ENCODE data around the gene ETAA1. TPM values are rescaled to one million over a fixed set of nuclear protein-coding genes. Genes with fewer than 3 reads are reported as not detected.

The ETAA1 gene
- total and polyA plus RNA-seq, 2 of the 13 experiments (the other 11 are each of a cell fraction or from before 2014, with no cell fraction given), result 9.1 to 16.2 TPM

DNA sequence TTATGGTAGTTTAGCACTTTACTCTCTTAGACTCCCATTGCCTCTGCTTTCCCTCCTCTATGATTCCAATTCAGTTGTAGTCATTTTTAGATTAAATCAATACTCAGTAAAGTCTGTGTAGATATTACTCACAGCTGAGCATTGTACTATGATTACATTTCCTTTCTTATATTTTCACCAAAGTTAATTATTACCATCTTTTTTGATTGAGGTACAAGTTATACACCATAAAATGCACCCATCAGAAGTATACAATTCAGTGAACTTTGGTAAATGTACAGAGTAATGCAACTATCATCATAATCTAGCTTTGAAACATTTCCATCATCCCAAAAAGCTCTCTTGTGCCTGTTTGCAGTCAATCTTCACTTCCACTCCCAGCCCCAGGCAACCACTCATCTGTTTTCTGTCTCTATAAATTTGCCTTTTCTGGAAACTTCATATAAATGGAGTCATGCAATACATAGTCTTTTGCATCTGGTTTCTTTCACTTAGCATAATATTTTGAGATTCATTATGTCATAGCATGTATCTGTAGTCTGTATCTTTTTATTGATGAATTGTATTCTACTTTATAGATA is 30.2 kb upstream of the ETAA1 start (continued):
- TF ChIP-seq NAIF1 (CRISPR knock-in tag; IDR thresholded peaks at IDR 0.05; ENCODE audit: borderline replicate concordance) (no peak), ZNF234 (CRISPR knock-in tag; conservative IDR thresholded peaks at IDR 0.05) (no peak), PAWR (CRISPR knock-in tag; IDR thresholded peaks at IDR 0.05; ENCODE audit: borderline replicate concordance) (no peak)
- TF ChIP-seq, protein P1, sequence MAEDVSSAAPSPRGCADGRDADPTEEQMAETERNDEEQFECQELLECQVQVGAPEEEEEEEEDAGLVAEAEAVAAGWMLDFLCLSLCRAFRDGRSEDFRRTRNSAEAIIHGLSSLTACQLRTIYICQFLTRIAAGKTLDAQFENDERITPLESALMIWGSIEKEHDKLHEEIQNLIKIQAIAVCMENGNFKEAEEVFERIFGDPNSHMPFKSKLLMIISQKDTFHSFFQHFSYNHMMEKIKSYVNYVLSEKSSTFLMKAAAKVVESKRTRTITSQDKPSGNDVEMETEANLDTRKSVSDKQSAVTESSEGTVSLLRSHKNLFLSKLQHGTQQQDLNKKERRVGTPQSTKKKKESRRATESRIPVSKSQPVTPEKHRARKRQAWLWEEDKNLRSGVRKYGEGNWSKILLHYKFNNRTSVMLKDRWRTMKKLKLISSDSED (CRISPR knock-in tag; IDR thresholded peaks at IDR 0.05), result no peak

DNA sequence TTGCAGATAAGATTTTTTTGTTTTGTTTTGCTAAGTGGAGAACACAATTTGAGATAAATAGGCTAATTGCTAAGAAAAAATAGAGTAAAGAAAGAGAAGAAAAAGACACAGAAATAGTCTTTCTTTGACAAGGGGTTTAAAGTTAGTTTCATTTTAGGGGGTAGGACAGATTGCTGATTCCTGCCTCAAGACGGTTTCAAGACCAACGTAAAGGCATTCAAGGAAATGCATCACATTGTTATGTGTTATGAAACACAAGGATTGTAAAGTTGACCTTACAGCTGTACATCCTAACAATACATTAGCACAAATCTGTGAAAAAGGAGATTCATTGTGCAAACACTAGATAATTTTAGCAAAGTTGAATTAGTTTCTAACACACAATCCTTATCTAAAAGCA is 22.7 kb upstream of the ETAA1 start:
- in situ Hi-C loops (cut with HindIII; ENCODE audit: extremely low pct_ligation_motif_present, low pct_unique_long_range_greater_than_20kb) (no loop called here), intact Hi-C loops (cut with micrococcal nuclease; ENCODE audit: unreplicated experiment) (no loop called here)
- Histone ChIP-seq H3K4me3 (replicated peaks in 1 of 3; ENCODE audit: insufficient read depth in 1 of 3, low read depth in 2 of 3, low read length in 3 of 3) (no peak overlapping the region), H3K79me2 (ENCODE audit: insufficient read depth, low read length) (no peaks in the 10 kb centered on the region), H3K27me3 (ENCODE audit: control insufficient read depth in 1 of 2, insufficient read depth in 2 of 2, low read length in 2 of 2) (no peaks in the 10 kb centered on the region), H2AFZ (ENCODE audit: low read length) (no peak overlapping the region), H3K9ac (ENCODE audit: insufficient read depth, low read depth, low read length) (no peak overlapping the region), H3K4me1 (ENCODE audit: insufficient read depth, low read length) (no peaks in the 10 kb centered on the region), H3K36me3 (replicated peaks in 1 of 2; ENCODE audit: control insufficient read depth in 1 of 2, insufficient read depth in 2 of 2, low read length in 2 of 2) (no peaks in the 10 kb centered on the region), H3K9me3 (ENCODE audit: low read length) (peaks cover 7% of the 10 kb centered on the region; the same call in 1 of the 2 replicates), H4K20me1 (ENCODE audit: insufficient read depth, low read length) (no peaks in the 10 kb centered on the region), H3K27ac (ENCODE audit: extremely low read length, insufficient read depth, low read length) (no peak overlapping the region), H3K4me2 (ENCODE audit: low read depth, low read length) (no peak overlapping the region)
- BruUV-seq (replicated peaks), result no TSS peak
- DNase-seq (ENCODE audit: low spot score) (no peak), FAIRE-seq (no peak), ATAC-seq (no peak)
- no peak for TF ChIP-seq ZNF20 (CRISPR knock-in tag; IDR thresholded peaks at IDR 0.05)
- WGBS (ENCODE audit: low lambda C conversion rate), result 25% methylated on average over 2 of the region's 2 CpGs
- ChIA-PET POLR2A (no interaction called here), CTCF (ENCODE audit: low intra/inter-chr PET ratio, low total read pairs) (no interaction called here)

DNA sequence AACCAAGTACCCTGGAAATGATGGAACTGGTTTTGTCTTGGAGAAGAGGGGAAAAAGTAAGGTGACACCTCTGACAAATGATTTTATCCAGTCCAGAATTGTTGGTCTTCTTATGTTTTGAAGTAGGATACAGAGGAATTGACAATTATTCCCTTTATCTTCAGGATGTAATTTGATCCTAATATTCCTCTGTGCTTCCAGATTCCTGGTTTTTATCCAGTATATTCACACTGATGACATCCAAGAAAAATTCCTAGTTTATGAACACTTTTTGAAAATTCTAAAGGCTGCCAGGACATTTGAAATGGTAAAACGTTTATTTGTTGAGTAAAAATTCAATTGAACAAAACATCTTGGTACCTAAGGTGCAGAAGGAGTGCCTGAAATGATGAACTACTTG is 22.2 kb upstream of the ETAA1 start:
- Histone ChIP-seq H4K20me1 (ENCODE audit: insufficient read depth, low read length) (no peaks in the 10 kb centered on the region), H3K79me2 (ENCODE audit: insufficient read depth, low read length) (no peaks in the 10 kb centered on the region), H3K4me1 (ENCODE audit: insufficient read depth, low read length) (no peaks in the 10 kb centered on the region), H3K4me3 (replicated peaks in 1 of 3; ENCODE audit: insufficient read depth in 1 of 3, low read depth in 2 of 3, low read length in 3 of 3) (no peak overlapping the region), H3K9me3 (ENCODE audit: low read length) (peaks cover 7% of the 10 kb centered on the region; the same call in 1 of the 2 replicates), H3K4me2 (ENCODE audit: low read depth, low read length) (no peak overlapping the region), H3K36me3 (replicated peaks in 1 of 2; ENCODE audit: control insufficient read depth in 1 of 2, insufficient read depth in 2 of 2, low read length in 2 of 2) (no peaks in the 10 kb centered on the region), H3K27ac (ENCODE audit: extremely low read length, insufficient read depth, low read length) (no peak overlapping the region), H2AFZ (ENCODE audit: low read length) (no peak overlapping the region), H3K9ac (ENCODE audit: insufficient read depth, low read depth, low read length) (no peak overlapping the region), H3K27me3 (ENCODE audit: control insufficient read depth in 1 of 2, insufficient read depth in 2 of 2, low read length in 2 of 2) (no peaks in the 10 kb centered on the region)
- ChIA-PET POLR2A (no interaction called here), CTCF (ENCODE audit: low intra/inter-chr PET ratio, low total read pairs) (no interaction called here)
- intact Hi-C loops (cut with micrococcal nuclease; ENCODE audit: unreplicated experiment), result no loop called here
- DNase-seq (ENCODE audit: low spot score), result no peak
- BruUV-seq (replicated peaks), result no TSS peak
- no peak for ATAC-seq
- no peak for FAIRE-seq
- 3% methylated on average over 1 of the region's 1 CpG for WGBS (ENCODE audit: low lambda C conversion rate)
- in situ Hi-C loops (cut with HindIII; ENCODE audit: extremely low pct_ligation_motif_present, low pct_unique_long_range_greater_than_20kb), result no loop called here
- TF ChIP-seq FOXP4 (CRISPR knock-in tag; IDR thresholded peaks at IDR 0.05), result no peak
- TF ChIP-seq, protein P2, sequence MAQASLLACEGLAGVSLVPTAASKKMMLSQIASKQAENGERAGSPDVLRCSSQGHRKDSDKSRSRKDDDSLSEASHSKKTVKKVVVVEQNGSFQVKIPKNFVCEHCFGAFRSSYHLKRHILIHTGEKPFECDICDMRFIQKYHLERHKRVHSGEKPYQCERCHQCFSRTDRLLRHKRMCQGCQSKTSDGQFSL (CRISPR knock-in tag; IDR thresholded peaks at IDR 0.05), result no peak
- TF ChIP-seq ZNF564 (CRISPR knock-in tag; IDR thresholded peaks at IDR 0.05), result no peak
- no peak for TF ChIP-seq ZFP91 (CRISPR knock-in tag; IDR thresholded peaks at IDR 0.05; ENCODE audit: borderline replicate concordance)
- no peak for TF ChIP-seq ZMYM4 (CRISPR knock-in tag; IDR thresholded peaks at IDR 0.05)
- no peak for TF ChIP-seq DNMT3B (CRISPR knock-in tag; conservative IDR thresholded peaks at IDR 0.05)
- TF ChIP-seq ZFP37 (CRISPR knock-in tag; IDR thresholded peaks at IDR 0.05; ENCODE audit: borderline replicate concordance), result no peak

Data from HepG2 (cell line).